ENCODE data around the gene CCBE1. TPM values are rescaled to one million over a fixed set of nuclear protein-coding genes. Genes with fewer than 3 reads are reported as not detected.

The CCBE1 gene
- total RNA-seq (under 1 TPM; 0.06 to 0.93 (median 0.26) TPM), polyA plus RNA-seq (under 1 TPM; 0.10 to 0.21 (median 0.11) TPM)
- long read RNA-seq, donor 1, full-length matches to known transcripts = 3 of 3 reads
- long read RNA-seq, donor 1, partial matches to known transcripts = 0 of 3 reads
- long read RNA-seq, donor 1, other reads (novel, unspliced or antisense) = 0 of 3 reads
- long read RNA-seq, donor 2 = 0 reads

DNA sequence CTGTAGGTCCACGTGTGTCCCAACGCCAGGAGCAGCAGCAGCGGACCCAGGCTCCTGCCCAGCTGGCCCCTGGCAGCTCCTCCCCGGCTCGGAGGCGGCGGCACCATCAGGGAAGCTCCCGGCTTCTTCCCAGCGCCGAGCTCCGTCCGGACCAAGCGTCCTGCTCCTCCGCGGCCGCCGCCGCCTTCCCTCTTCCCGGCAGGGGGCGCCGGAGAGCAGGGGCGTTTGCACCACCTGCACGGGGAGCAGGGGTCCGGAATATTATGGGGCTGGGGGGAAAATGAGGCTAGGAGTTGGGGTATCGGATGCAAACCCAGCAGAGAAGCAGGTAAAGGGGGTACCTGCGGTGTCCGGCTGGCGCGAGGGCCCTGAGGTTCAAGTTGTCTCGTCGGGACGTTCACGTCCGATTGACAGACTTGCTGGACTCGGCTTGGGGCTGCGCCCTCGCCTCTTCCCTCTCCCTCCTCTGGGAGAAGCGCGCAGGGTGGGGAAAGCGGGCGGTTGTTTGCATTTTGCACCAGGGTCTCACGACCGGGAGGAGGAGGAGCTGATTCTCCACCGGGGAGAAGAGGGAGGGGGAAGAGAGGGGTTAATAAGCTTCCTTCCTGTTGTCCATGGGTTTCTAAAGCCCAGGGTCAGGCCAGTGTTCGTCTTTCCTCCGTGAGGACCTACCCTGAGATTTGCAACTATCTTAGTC is at the start of gene CCBE1:
Gene CCBE1 (minus strand): TSS at position 188 of the 697 bp plus-strand sequence.
- Histone ChIP-seq H3K9me3 (no peaks in the 10 kb centered on the region), H3K27me3 (replicated peaks in 1 of 7) (peaks cover 0 to 66% (median 41%) of the 10 kb centered on the region in 7 donors), H3K4me3 (peak within 1 kb of the TSS in 7 of 8 donors; percentile 10 to 62 (median 28)), H3K27ac (no peak within 1 kb of the TSS), H3K36me3 (no peaks in the 10 kb centered on the region), H3K4me1 (peaks cover 4 to 24% (median 16%) of the 10 kb centered on the region in 6 donors)
- no peak for DNase-seq
- no peak for TF ChIP-seq POLR2AphosphoS5 (IDR thresholded peaks at IDR 0.05)
- TF ChIP-seq, protein P1, sequence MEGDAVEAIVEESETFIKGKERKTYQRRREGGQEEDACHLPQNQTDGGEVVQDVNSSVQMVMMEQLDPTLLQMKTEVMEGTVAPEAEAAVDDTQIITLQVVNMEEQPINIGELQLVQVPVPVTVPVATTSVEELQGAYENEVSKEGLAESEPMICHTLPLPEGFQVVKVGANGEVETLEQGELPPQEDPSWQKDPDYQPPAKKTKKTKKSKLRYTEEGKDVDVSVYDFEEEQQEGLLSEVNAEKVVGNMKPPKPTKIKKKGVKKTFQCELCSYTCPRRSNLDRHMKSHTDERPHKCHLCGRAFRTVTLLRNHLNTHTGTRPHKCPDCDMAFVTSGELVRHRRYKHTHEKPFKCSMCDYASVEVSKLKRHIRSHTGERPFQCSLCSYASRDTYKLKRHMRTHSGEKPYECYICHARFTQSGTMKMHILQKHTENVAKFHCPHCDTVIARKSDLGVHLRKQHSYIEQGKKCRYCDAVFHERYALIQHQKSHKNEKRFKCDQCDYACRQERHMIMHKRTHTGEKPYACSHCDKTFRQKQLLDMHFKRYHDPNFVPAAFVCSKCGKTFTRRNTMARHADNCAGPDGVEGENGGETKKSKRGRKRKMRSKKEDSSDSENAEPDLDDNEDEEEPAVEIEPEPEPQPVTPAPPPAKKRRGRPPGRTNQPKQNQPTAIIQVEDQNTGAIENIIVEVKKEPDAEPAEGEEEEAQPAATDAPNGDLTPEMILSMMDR (IDR thresholded peaks at IDR 0.05 in 8 of 11, conservative IDR thresholded peaks at IDR 0.05 in 3 of 11) = peak in 8 of 11 experiments; percentile 15 to 72 (median 56)
- TF ChIP-seq POLR2A (IDR thresholded peaks at IDR 0.05) = no peak
- intact Hi-C loops (cut with DNase I; ENCODE audit: low total_unique reads) = no loop called here
- 0 to 2% (median 2%) methylated on average over 32 to 46 of the region's 46 CpGs for whole genome bisulfite sequencing, 5 donors

DNA sequence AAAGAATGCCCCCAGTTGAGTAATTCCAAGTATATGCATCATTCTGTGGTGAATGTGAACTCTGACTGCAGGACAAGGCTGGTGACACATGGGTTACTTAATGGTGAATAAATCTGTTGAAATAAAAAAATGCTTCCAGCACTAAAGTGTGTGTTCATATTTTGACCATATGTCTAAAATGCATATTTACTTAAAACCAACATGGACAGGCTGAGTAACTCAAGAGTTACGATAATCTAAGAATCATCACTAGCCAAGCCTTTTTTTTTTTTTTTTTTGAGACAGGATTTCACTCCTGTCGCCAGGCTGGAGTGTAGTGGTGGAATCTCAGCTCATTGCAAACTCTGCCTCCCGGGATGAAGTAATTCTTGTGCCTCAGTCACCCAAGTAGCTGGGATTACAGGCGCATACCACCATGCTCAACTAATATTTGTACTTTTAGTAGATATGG is 47.1 kb upstream of the CCBE1 start:
- 75 to 93% (median 85%) methylated on average over 4 of the region's 4 CpGs for WGBS, 5 donors
- Histone ChIP-seq H3K4me3 (no peak overlapping the region), H3K9me3 (peaks cover 0 to 3% (median under 1%) of the 10 kb centered on the region in 8 donors), H3K36me3 (no peaks in the 10 kb centered on the region), H3K4me1 (no peaks in the 10 kb centered on the region), H3K27me3 (replicated peaks in 1 of 7) (no peaks in the 10 kb centered on the region), H3K27ac (no peak overlapping the region)
- TF ChIP-seq, protein P1 (IDR thresholded peaks at IDR 0.05 in 8 of 11, conservative IDR thresholded peaks at IDR 0.05 in 3 of 11) = no peak
- TF ChIP-seq POLR2AphosphoS5 (IDR thresholded peaks at IDR 0.05) (no peak), POLR2A (IDR thresholded peaks at IDR 0.05) (no peak)
- DNase-seq = no peak
- intact Hi-C loops (cut with DNase I; ENCODE audit: low total_unique reads) = no loop called here

DNA sequence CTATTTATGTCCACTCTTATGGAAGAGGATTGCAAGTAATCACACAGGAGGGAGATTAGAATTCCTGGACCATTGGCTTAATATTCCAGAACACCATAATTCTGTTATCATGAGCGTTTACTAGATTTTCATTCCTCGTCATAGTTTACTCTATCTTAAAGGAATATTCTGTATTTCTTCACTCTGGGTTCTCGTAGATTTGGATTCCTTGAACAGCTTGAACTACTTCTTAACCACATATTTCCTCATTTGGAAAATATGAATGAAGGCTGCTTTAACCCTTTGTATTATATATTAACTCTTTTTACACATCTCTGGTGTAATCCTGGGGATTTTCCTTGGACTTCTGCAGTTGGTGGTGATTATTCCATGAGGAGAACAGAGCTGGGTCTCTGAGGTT is 46.3 kb upstream of the CCBE1 start:
- Histone ChIP-seq H3K4me1 (no peaks in the 10 kb centered on the region), H3K9me3 (peaks cover 0 to 10% (median 7%) of the 10 kb centered on the region in 8 donors), H3K27ac (no peak overlapping the region), H3K27me3 (replicated peaks in 1 of 7) (no peaks in the 10 kb centered on the region), H3K4me3 (no peak overlapping the region), H3K36me3 (no peaks in the 10 kb centered on the region)
- 58 to 72% (median 65%) methylated on average over 3 of the region's 3 CpGs for WGBS, 5 donors
- TF ChIP-seq, protein P1 (IDR thresholded peaks at IDR 0.05 in 8 of 11, conservative IDR thresholded peaks at IDR 0.05 in 3 of 11) = no peak
- TF ChIP-seq POLR2AphosphoS5 (IDR thresholded peaks at IDR 0.05) (no peak), POLR2A (IDR thresholded peaks at IDR 0.05) (no peak)
- intact Hi-C loops (cut with DNase I; ENCODE audit: low total_unique reads) = no loop called here
- no peak for DNase-seq
